Measurements from ENCODE around the gene TSPY10.
"Not testable (repeated sequence)": the region's sequence is repeated elsewhere in the genome, so short reads cannot be mapped to it uniquely, and the experiment has no call there.

TSPY10 gene, protein sequence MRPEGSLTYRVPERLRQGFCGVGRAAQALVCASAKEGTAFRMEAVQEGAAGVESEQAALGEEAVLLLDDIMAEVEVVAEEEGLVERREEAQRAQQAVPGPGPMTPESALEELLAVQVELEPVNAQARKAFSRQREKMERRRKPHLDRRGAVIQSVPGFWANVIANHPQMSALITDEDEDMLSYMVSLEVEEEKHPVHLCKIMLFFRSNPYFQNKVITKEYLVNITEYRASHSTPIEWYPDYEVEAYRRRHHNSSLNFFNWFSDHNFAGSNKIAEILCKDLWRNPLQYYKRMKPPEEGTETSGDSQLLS

DNA sequence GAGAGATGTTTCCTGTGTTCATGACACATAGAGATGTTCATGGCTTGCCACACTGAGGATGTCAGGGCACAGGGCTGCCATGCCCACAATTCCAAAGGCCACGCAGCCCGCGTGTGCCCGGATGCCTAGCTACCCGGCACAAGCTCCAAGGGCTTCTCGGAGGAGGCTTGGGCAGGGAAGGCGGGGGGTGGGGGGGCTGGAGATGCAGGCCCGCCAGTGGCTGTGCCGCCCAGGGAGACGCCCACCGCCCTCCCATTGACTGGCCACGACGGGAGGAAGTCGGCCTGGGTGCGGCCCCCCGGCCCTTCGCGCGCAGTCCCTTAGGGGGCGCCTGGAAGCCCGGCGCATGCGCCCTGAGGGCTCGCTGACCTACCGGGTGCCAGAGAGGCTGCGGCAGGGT lies at the start of gene TSPY10:
Gene TSPY10 (plus strand): TSS at position 301 of the 400 bp plus-strand sequence. CDS start 46 bp downstream, at position 347.
- not testable (repeated sequence) for DNase-seq

DNA sequence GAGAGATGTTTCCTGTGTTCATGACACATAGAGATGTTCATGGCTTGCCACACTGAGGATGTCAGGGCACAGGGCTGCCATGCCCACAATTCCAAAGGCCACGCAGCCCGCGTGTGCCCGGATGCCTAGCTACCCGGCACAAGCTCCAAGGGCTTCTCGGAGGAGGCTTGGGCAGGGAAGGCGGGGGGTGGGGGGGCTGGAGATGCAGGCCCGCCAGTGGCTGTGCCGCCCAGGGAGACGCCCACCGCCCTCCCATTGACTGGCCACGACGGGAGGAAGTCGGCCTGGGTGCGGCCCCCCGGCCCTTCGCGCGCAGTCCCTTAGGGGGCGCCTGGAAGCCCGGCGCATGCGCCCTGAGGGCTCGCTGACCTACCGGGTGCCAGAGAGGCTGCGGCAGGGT lies 40.7 kb upstream of the TSPY10 start, which contains the start of gene TSPY9:
Gene TSPY9 (plus strand): TSS at position 301 of the 400 bp plus-strand sequence. CDS start 46 bp downstream, at position 347.
- not testable (repeated sequence) for DNase-seq

DNA sequence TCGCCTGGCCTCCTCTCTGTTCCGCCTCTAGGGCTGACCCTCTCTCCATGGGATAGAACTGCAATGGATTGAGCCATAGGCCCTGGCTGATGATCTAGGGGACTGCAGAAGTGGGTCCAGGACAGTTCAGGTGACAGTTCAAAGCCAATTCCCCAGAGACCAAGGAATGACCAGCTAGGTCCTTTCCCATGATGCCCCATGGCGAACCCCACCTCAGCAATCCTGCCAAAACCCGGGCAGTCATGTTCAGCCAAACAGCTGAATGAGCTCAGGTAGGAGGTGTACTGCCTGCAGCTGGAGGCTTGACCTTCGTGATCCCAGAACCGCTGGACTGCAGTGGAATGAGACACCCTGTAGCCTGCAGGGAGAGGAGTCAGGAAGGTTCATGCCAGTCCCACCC lies 23.3 kb upstream of the TSPY10 start:
- not testable (repeated sequence) for DNase-seq

DNA sequence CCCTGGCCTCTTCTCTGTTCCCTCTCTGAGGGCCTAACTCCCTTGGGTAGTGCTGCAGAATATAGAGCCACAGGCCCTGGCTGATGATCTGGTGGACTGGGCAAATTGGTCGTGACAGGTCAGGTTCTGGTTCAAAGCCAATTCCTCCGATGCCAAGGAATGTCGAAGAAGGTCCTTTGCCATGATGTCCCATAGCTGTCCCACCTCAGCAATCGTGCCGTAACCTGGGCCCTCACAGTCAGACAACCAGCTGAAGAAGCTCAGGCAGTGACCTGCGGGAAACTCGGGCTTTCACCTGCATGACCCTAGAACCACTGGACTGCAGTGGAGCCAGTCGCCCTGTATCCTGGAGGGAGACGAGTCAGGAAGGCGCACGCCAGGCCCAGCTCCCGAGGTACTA lies 11.4 kb upstream of the TSPY10 start:
- DNase-seq = not testable (repeated sequence)
